Measurements from ENCODE around the gene MFN2. TPM values are rescaled to one million over a fixed set of nuclear protein-coding genes. Genes with fewer than 3 reads are reported as not detected.

MFN2 gene
- total RNA-seq, 1 experiment from 2014 or later: 34.1 TPM

Small RNA genes within 50 kb of the gene (small RNA-seq; reads per million reads assigned to genes)
- gene AL096840.1 (not detected), gene MIR6729 (not detected), gene RF00019 (not detected), gene RN7SL649P (not detected)

Other genes starting within 250 kb of the MFN2 start
- gene AGTRAP, start 244.3 kb upstream of the MFN2 start, total RNA-seq (2014; rRNA removed; shearing (Covaris generic); ENCODE audit: low replicate concordance): 24.3 and 24.9 TPM in 2 replicates
- gene C1orf167, start 218.3 kb upstream of the MFN2 start, total RNA-seq (2014; rRNA removed; shearing (Covaris generic); ENCODE audit: low replicate concordance): not detected in 2 replicates
- gene MTHFR, start 174.5 kb upstream of the MFN2 start, total RNA-seq (2014; rRNA removed; shearing (Covaris generic); ENCODE audit: low replicate concordance): 32.5 and 57.0 TPM in 2 replicates
- 20.0 and 22.0 TPM in 2 replicates for gene CLCN6, start 174.3 kb upstream of the MFN2 start, total RNA-seq (2014; rRNA removed; shearing (Covaris generic); ENCODE audit: low replicate concordance)
- gene NPPA, start 132.7 kb upstream of the MFN2 start, total RNA-seq (2014; rRNA removed; shearing (Covaris generic); ENCODE audit: low replicate concordance): not detected in 2 replicates
- gene NPPB, start 121.5 kb upstream of the MFN2 start, total RNA-seq (2014; rRNA removed; shearing (Covaris generic); ENCODE audit: low replicate concordance): not detected in 2 replicates
- gene KIAA2013, start 54.0 kb upstream of the MFN2 start, total RNA-seq (2014; rRNA removed; shearing (Covaris generic); ENCODE audit: low replicate concordance): 48.4 and 94.6 TPM in 2 replicates
- gene PLOD1, start 45.7 kb upstream of the MFN2 start, total RNA-seq (2014; rRNA removed; shearing (Covaris generic); ENCODE audit: low replicate concordance): 35.9 and 55.3 TPM in 2 replicates
- 33.8 and 66.1 TPM in 2 replicates for gene MIIP, start 39.1 kb downstream of the MFN2 start, total RNA-seq (2014; rRNA removed; shearing (Covaris generic); ENCODE audit: low replicate concordance)
- not detected in 2 replicates for gene TNFRSF8, start 82.9 kb downstream of the MFN2 start, total RNA-seq (2014; rRNA removed; shearing (Covaris generic); ENCODE audit: low replicate concordance)
- gene TNFRSF1B, start 186.5 kb downstream of the MFN2 start, total RNA-seq (2014; rRNA removed; shearing (Covaris generic); ENCODE audit: low replicate concordance): not detected in 2 replicates
- gene VPS13D, start 249.6 kb downstream of the MFN2 start, total RNA-seq (2014; rRNA removed; shearing (Covaris generic); ENCODE audit: low replicate concordance): 30.9 and 36.2 TPM in 2 replicates

All from Karpas-422 (cell line).